ENCODE results near the gene SULT4A1.

GRCh38 chr22:43830931-43831560, 31.3 kb downstream of the SULT4A1 start:
- TF ChIP-seq, protein P1, sequence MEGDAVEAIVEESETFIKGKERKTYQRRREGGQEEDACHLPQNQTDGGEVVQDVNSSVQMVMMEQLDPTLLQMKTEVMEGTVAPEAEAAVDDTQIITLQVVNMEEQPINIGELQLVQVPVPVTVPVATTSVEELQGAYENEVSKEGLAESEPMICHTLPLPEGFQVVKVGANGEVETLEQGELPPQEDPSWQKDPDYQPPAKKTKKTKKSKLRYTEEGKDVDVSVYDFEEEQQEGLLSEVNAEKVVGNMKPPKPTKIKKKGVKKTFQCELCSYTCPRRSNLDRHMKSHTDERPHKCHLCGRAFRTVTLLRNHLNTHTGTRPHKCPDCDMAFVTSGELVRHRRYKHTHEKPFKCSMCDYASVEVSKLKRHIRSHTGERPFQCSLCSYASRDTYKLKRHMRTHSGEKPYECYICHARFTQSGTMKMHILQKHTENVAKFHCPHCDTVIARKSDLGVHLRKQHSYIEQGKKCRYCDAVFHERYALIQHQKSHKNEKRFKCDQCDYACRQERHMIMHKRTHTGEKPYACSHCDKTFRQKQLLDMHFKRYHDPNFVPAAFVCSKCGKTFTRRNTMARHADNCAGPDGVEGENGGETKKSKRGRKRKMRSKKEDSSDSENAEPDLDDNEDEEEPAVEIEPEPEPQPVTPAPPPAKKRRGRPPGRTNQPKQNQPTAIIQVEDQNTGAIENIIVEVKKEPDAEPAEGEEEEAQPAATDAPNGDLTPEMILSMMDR (IDR thresholded peaks at IDR 0.05; ENCODE audit: insufficient read depth, low read length, poor library complexity, severe bottlenecking), result no peak
- TF ChIP-seq EZH2phosphoT487 (conservative IDR thresholded peaks at IDR 0.05; ENCODE audit: low read length), result no peak

Data from SU-DHL-6 (cell line).